ENCODE measurements around the gene TRPC4AP. TPM values are rescaled to one million over a fixed set of nuclear protein-coding genes. Genes with fewer than 3 reads are reported as not detected.

The TRPC4AP gene
- total and polyA plus RNA-seq, 2 of the 8 experiments (the other 6 are each of a cell fraction or from before 2014, with no cell fraction given), result 73.1 to 74.8 TPM

GRCh38 chr20:35066194-35066593 lies 26.4 kb downstream of the TRPC4AP start:
- Histone ChIP-seq H4K20me1 (replicated peaks in 1 of 2; ENCODE audit: control insufficient read depth in 1 of 2, insufficient read depth in 2 of 2, low read length in 2 of 2) (peaks cover 8 to 9% of the 10 kb centered on the region in 2 experiments), H3K4ac (replicated peaks; ENCODE audit: insufficient read length, low read depth, low read length) (no peak overlapping the region), H3K4me1 (replicated peaks in 1 of 4; ENCODE audit: control insufficient read depth in 3 of 4, insufficient read depth in 4 of 4, low read length in 3 of 4) (peaks cover 0 to 10% (median 6%) of the 10 kb centered on the region in 4 experiments; a peak in 4 of 7 replicates), H3K18ac (ENCODE audit: extremely low read depth, low read length) (no peak overlapping the region), H3K79me2 (ENCODE audit: control insufficient read depth in 1 of 2, insufficient read depth in 2 of 2, low read length in 2 of 2) (peaks cover 0 to 48% of the 10 kb centered on the region in 2 experiments; a peak in 2 of 4 replicates), H3K9me3 (ENCODE audit: insufficient read depth in 2 of 2, low read depth in 1 of 2, low read length in 1 of 2) (no peaks in the 10 kb centered on the region), H2BK120ac (replicated peaks; ENCODE audit: low read depth, low read length) (no peak overlapping the region), H4K91ac (replicated peaks; ENCODE audit: insufficient read length, low read length) (no peak overlapping the region), H2AFZ (ENCODE audit: low read length) (no peak overlapping the region), H3K4me3 (ENCODE audit: extremely low read depth in 1 of 4, insufficient read depth in 2 of 4, low read depth in 3 of 4, low read length in 4 of 4) (no peak overlapping the region), H4K8ac (ENCODE audit: extremely low read depth, insufficient read depth, low read length) (no peak overlapping the region), H3K23ac (ENCODE audit: insufficient read length) (no peak overlapping the region), H3K9ac (replicated peaks in 1 of 4; ENCODE audit: extremely low read depth in 1 of 4, low read depth in 3 of 4, low read length in 3 of 4) (no peak overlapping the region), H4K5ac (ENCODE audit: insufficient read length, low read depth, low read length) (peak overlapping the region; percentile 24), H3K27ac (ENCODE audit: low read depth, low read length) (no peak overlapping the region), H3K14ac (ENCODE audit: insufficient read length) (no peak overlapping the region), H3K23me2 (ENCODE audit: low read depth, low read length) (no peaks in the 10 kb centered on the region), H2BK20ac (ENCODE audit: low read length) (no peak overlapping the region), H3K36me3 (ENCODE audit: control insufficient read depth in 2 of 4, insufficient read depth in 4 of 4, low read length in 3 of 4) (peaks cover 0 to 25% (median 0%) of the 10 kb centered on the region in 4 experiments; a peak in 1 of 8 replicates), H2BK12ac (ENCODE audit: low read depth, low read length) (no peak overlapping the region), H3K27me3 (replicated peaks in 1 of 4; ENCODE audit: control insufficient read depth in 3 of 4, extremely low read depth in 1 of 4, insufficient read depth in 3 of 4, low read length in 3 of 4) (no peaks in the 10 kb centered on the region), H3K4me2 (ENCODE audit: insufficient read depth in 1 of 2, low read depth in 2 of 2, low read length in 2 of 2) (no peak overlapping the region), H2BK5ac (ENCODE audit: low read depth, low read length) (no peak overlapping the region), H2AK5ac (ENCODE audit: low read depth, low read length) (no peak overlapping the region), H3K79me1 (ENCODE audit: low read depth, low read length) (no peaks in the 10 kb centered on the region; the same call in 1 of the 2 replicates), H2BK15ac (ENCODE audit: low read length) (no peak overlapping the region), H3K56ac (replicated peaks; ENCODE audit: insufficient read length, low read depth, low read length) (no peak overlapping the region)
- CTCF ChIA-PET (ENCODE audit: partially characterized antibody), result no interaction called here
- DNase-seq (ENCODE audit: low read depth in 1 of 2, low spot score in 2 of 2) (no peak), FAIRE-seq (no peak)
- WGBS, 2 experiments (ENCODE audit: extremely low coverage in 1 of 2, insufficient coverage in 1 of 2, insufficient read length in 1 of 2, insufficient replicate concordance in 2 of 2, low coverage in 1 of 2, low lambda C conversion rate in 2 of 2, missing lambda C conversion rate in 1 of 2), result 90% methylated on average over 6 of the region's 6 CpGs; no CpG with 5 or more reads in 1 of the 2 experiments
- POLR2A ChIA-PET (ENCODE audit: partially characterized antibody), result no interaction called here

Data from H1 (cell line).